Peyer's patch (tissue), 4 donors: ENCODE data around the gene TMEM120A. TPM values are rescaled to one million over a fixed set of nuclear protein-coding genes. Genes with fewer than 3 reads are reported as not detected.
A peak's percentile ranks its signal among the peaks of the same experiment; 100 is the strongest.
"Not testable (repeated sequence)": the region's sequence is repeated elsewhere in the genome, so short reads cannot be mapped to it uniquely, and the experiment has no call there.

Experiments
- DNase-seq, 3 donors: peaks; one replicate each; pipeline ENCODE4 v3.0.0-alpha.2; 2017 to 2019
- H3K27ac ChIP-seq, 4 donors: fragments of 200-600 bp; sonication (generic); one replicate each; pipeline ENCODE4 v1.5.1; 2016 to 2019
- H3K27me3 ChIP-seq, 2 donors: fragments of 200-600 bp; sonication (generic); one replicate each; pipeline ENCODE4 v1.5.1; 2019
- H3K36me3 ChIP-seq, 3 donors: fragments of 200-600 bp; sonication (generic); one replicate each; pipeline ENCODE4 v1.5.1; 2016 to 2019
- H3K4me1 ChIP-seq, 4 donors: fragments of 200-600 bp; sonication (generic); one replicate each; pipeline ENCODE4 v1.5.1; 2016 to 2019
- H3K4me3 ChIP-seq, 4 donors: fragments of 200-600 bp; sonication (generic); 1 replicate in 3 of 4; 2 replicates in 1 of 4; pipeline ENCODE4 v1.5.1; 2016 to 2019; ENCODE audit warnings: mild to moderate bottlenecking in 1 of 4
- H3K9me3 ChIP-seq, 4 donors: fragments of 200-600 bp; sonication (generic); one replicate each; pipeline ENCODE4 v1.5.1; 2016 to 2019; ENCODE audit warnings: mild to moderate bottlenecking in 1 of 4
- CTCF ChIP-seq, 6 experiments: fragments of 450-650 bp in 4 of 6; fragments of 200-600 bp in 2 of 6; sonication (generic) in 1 of 6; IDR thresholded peaks; one replicate each; pipeline ENCODE4 v1.5.1; 2017 to 2019; ENCODE audit warnings: antibody characterized with exemption in 6 of 6, mild to moderate bottlenecking in 3 of 6, moderate library complexity in 1 of 6
- POLR2A ChIP-seq, 2 donors: fragments of 450-650 bp; IDR thresholded peaks; one replicate each; pipeline ENCODE4 v1.5.1; 2017; ENCODE audit warnings: antibody characterized with exemption in 2 of 2, mild to moderate bottlenecking in 2 of 2, moderate library complexity in 2 of 2
- total RNA-seq, 4 donors: library from RNA; depleted of rRNA; stranded (reverse); fragments of >200 nt; gene quantifications; one replicate each; pipeline ENCODE4 v1.1.0, GENCODE V29; 2016

TMEM120A gene
- total RNA-seq: 100 to 1,000 TPM in 2 of 4 donors, 10 to 100 TPM in 2; 62.7 to 116 (median 101) TPM

- Histone ChIP-seq H3K4me1 (peaks cover 0 to 41% (median 2%) of the 10 kb centered on the region in 4 donors), H3K27ac (peak within 1 kb of the TSS; percentile 80 to 97 (median 94))
These were observed at the start of gene TMEM120A for GRCh38 chr7:75994388-75995051. Gene TMEM120A (minus strand): TSS chr7:75994595. CDS start chr7:75994570, 25 bp downstream.

GRCh38 chr7:76040126-76040525 lies 45.7 kb upstream of the TMEM120A start:
- Histone ChIP-seq H3K36me3 (peaks cover 0 to 8% (median 0%) of the 10 kb centered on the region in 3 donors), H3K4me3 (no peak overlapping the region), H3K9me3 (no peaks in the 10 kb centered on the region), H3K27ac (no peak overlapping the region), H3K4me1 (peaks cover 0 to under 1% (median 0%) of the 10 kb centered on the region in 4 donors), H3K27me3 (no peaks in the 10 kb centered on the region)
- no peak for DNase-seq
- TF ChIP-seq POLR2A (IDR thresholded peaks at IDR 0.05): no peak
- TF ChIP-seq CTCF (IDR thresholded peaks at IDR 0.05): no peak

More at GRCh38 chr7:75994388-75995051, at the start of gene TMEM120A:
- no peaks in the 10 kb centered on the region for H3K27me3 ChIP-seq
- DNase-seq: peak; percentile 97 to 99 (median 98)
- H3K9me3 ChIP-seq: no peaks in the 10 kb centered on the region
- H3K36me3 ChIP-seq: peaks cover 0 to 4% (median 0%) of the 10 kb centered on the region in 3 donors
- TF ChIP-seq CTCF (IDR thresholded peaks at IDR 0.05) (peak in 5 of 6 experiments; percentile 10 to 37 (median 26)), POLR2A (IDR thresholded peaks at IDR 0.05) (peak; percentile 70 to 91)
- peak within 1 kb of the TSS; percentile 77 to 84 (median 80) for H3K4me3 ChIP-seq

- Histone ChIP-seq H3K27ac (no peak overlapping the region), H3K9me3 (no peaks in the 10 kb centered on the region), H3K27me3 (no peaks in the 10 kb centered on the region), H3K4me1 (no peaks in the 10 kb centered on the region), H3K36me3 (peaks cover 0 to 8% (median 0%) of the 10 kb centered on the region in 3 donors), H3K4me3 (no peak overlapping the region)
- TF ChIP-seq POLR2A (IDR thresholded peaks at IDR 0.05) (no peak), CTCF (IDR thresholded peaks at IDR 0.05) (no peak)
- no peak for DNase-seq
These were observed 42.9 kb upstream of the TMEM120A start for GRCh38 chr7:76037310-76037709.

- Histone ChIP-seq H3K27me3 (no peaks in the 10 kb centered on the region), H3K9me3 (no peaks in the 10 kb centered on the region), H3K27ac (no peak overlapping the region), H3K36me3 (no peaks in the 10 kb centered on the region), H3K4me3 (no peak overlapping the region), H3K4me1 (no peaks in the 10 kb centered on the region)
- DNase-seq: no peak
- TF ChIP-seq POLR2A (IDR thresholded peaks at IDR 0.05) (no peak), CTCF (IDR thresholded peaks at IDR 0.05) (no peak)
These were observed 37.6 kb upstream of the TMEM120A start for GRCh38 chr7:76031964-76032363.

- not testable (repeated sequence) for H3K36me3 ChIP-seq, H3K4me1 ChIP-seq, H3K4me3 ChIP-seq, H3K27ac ChIP-seq, DNase-seq, H3K27me3 ChIP-seq, H3K9me3 ChIP-seq
- peak in 3 of 6 experiments; percentile 16 to 29 (median 25) for TF ChIP-seq CTCF (IDR thresholded peaks at IDR 0.05)
These were observed 35.3 kb upstream of the TMEM120A start for GRCh38 chr7:76029682-76030081.
